Lower leg skin (tissue), 3 donors: ENCODE results near the gene CENPL.

Experiments used
- CTCF ChIP-seq, 3 donors: fragments of 450-650 bp; IDR thresholded peaks; one replicate each; pipeline ENCODE4 v1.5.1; 2016; ENCODE audit warnings: antibody characterized with exemption in 3 of 3, mild to moderate bottlenecking in 3 of 3, moderate library complexity in 2 of 3
- POLR2A ChIP-seq, 2 donors: fragments of 450-650 bp; IDR thresholded peaks; one replicate each; pipeline ENCODE4 v1.6.1; 2016 to 2017; ENCODE audit warnings: antibody characterized with exemption in 2 of 2, mild to moderate bottlenecking in 1 of 2, moderate library complexity in 1 of 2

DNA sequence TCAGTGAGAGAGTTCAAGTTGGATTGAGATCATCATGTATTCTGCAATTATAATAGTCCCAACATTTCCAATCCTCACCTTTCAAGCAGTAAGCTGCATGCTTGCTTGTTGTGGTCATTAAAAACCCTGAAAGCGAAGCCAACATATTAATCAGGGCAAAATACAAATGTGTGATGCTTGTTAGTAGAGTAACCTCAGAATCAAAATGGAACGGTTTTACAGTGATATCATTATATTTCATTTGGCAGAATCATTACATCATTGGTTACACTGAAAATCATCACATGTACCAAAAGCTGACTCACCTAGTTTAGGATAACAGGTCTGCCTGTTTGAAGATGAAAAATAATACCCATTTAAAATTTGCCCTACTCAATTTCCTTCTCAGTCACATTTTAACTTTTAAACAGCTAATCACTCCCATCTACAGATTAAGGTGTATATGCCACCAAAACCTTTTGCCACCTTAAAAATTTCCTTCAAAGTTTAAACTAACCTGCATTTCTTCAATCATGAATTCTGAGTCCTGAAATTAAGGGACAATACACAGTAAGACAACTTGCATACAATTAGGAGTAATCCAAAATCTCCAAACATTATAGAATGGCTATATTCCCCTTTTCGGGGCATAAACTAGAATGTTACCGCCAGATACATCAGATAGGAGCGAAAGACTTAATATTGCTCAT is 39.6 kb upstream of the CENPL start:
- TF ChIP-seq CTCF (IDR thresholded peaks at IDR 0.05): no peak
- TF ChIP-seq POLR2A (IDR thresholded peaks at IDR 0.05): no peak
